HG03060 (cell line): Measurements from ENCODE around the gene CRYAA.

ENCODE experiments used
- ATAC-seq: cut with Tn5 transposase; IDR thresholded peaks from one replicate; pipeline ENCODE4 v1.9.1; 2021; ENCODE audit warnings: low read depth, moderate number of reproducible peaks; ENCODE audit not compliant: unreplicated experiment

CRYAA gene

GRCh38 chr21:43196826-43197225 is 28.0 kb downstream of the CRYAA start:
- ATAC-seq, result no peak

- ATAC-seq, result no peak
Observed at GRCh38 chr21:43198376-43198775, 29.6 kb downstream of the CRYAA start.

GRCh38 chr21:43201491-43201890 is 32.7 kb downstream of the CRYAA start:
- ATAC-seq, result no peak

- ATAC-seq, result no peak
Observed at GRCh38 chr21:43203591-43203990, 34.8 kb downstream of the CRYAA start.

- ATAC-seq, result no peak
Observed at GRCh38 chr21:43204638-43205037, 35.8 kb downstream of the CRYAA start.

GRCh38 chr21:43206231-43207042 is 37.6 kb downstream of the CRYAA start:
- ATAC-seq, result no peak

- ATAC-seq, result no peak
Observed at GRCh38 chr21:43207043-43207315, 38.2 kb downstream of the CRYAA start.

- no peak for ATAC-seq
Observed at GRCh38 chr21:43207868-43208267, 39.1 kb downstream of the CRYAA start.

- no peak for ATAC-seq
Observed at GRCh38 chr21:43208561-43209332, 39.9 kb downstream of the CRYAA start.

- ATAC-seq, result no peak
Observed at GRCh38 chr21:43209575-43210453, 41.0 kb downstream of the CRYAA start.

- ATAC-seq, result no peak
Observed at GRCh38 chr21:43210454-43211071, 41.8 kb downstream of the CRYAA start.

GRCh38 chr21:43211072-43211759 is 42.4 kb downstream of the CRYAA start:
- no peak for ATAC-seq

GRCh38 chr21:43211760-43212115 is 42.9 kb downstream of the CRYAA start:
- ATAC-seq, result no peak
